HG03521 (cell line): ENCODE results near the gene AGPS.

Source experiments
- ATAC-seq: cut with Tn5 transposase; IDR thresholded peaks from one replicate; pipeline ENCODE4 v1.9.1; 2021; ENCODE audit warnings: mild to moderate bottlenecking, moderate library complexity; ENCODE audit not compliant: unreplicated experiment

AGPS gene

DNA sequence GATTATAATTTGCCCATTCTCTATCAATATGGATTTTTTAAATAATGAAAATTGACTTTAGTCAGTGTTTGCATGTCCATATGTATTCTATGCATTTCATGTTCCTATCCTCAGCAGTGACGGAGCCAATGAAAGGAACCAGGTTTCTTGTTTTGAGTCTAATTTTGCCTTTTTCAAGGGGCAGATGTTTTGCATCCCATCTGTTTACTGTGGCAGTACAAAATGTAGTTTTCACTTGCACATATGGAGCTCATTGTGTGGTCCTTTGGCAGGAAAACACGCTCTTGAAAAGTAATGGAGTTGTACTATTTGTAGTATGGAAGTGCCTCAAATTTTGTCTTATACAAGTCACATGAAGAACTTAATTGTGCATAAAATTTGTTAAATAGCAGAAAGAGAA, 127.8 kb downstream of the AGPS start:
- ATAC-seq, result no peak

DNA sequence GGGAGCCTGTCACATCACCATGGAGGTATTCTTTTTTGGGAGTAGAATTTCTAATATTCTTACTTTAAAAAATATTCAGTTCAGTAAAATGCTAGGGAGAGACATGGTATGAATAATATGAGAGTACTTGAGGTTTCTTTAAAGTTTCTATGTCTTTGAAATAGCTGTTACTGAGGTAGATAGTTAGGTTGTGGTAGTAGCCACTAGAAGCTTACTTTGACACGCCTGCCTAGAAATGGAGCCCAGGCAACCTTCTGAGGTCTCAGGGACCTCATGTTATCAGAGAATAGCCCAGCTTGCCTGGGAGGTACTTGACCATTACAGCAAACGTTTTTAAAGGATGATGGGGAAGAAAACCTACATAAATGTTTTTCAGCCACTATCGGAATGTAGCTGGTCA, 131.2 kb downstream of the AGPS start:
- no peak for ATAC-seq

DNA sequence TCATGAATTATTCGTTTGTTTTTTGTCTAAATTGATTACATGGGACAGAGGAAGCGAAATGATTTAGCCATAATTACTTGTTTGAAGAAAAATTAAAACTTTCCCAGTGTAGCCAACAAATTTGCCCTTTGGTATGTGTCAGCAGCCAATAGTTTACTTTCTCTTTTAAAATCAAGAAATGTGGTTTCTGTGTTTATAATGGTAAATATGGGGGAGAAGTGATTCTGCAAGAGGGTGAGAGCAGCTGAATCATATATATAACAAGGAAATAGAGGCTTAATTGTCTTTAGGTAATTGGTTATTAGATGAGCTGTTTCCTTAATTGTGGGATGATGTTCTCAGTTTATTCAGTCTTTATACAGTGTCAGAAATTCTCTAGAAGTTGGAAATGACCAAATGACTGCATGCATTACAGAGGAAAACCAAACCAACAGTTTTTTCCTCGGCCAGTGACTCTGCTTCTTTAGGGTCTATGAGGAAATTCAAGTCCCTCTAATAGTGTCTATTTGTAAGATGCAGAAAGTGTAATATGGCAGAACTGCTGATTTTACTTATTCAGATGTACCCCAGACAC, 132.9 kb downstream of the AGPS start:
- no peak for ATAC-seq

DNA sequence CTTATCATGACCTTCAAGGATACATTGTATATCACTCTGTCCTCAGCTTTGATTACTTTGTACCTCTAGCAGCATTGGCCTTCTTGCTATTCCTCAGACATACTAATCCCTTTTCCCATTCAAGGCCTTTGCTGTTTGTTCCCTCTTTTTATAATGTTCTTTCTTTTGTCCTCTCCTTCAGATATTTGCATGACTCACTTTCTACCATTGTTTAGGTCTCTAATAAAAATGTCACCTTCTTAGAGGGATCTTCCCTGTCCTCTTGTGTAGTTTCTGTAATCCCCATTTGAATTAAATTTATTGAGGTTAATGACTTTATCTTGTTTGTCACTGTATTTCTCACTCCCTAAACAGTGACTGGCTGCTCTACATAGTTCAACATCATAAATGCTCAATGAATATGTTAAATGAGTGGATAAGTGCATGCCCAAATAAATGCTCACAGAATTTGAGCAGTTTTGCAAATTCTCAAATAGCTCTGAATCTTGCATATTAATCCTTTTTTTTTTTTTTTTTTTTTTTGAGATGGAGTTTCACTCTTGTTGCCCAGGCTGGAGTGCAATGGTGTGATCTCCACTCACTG, 135.9 kb downstream of the AGPS start:
- ATAC-seq, result no peak

DNA sequence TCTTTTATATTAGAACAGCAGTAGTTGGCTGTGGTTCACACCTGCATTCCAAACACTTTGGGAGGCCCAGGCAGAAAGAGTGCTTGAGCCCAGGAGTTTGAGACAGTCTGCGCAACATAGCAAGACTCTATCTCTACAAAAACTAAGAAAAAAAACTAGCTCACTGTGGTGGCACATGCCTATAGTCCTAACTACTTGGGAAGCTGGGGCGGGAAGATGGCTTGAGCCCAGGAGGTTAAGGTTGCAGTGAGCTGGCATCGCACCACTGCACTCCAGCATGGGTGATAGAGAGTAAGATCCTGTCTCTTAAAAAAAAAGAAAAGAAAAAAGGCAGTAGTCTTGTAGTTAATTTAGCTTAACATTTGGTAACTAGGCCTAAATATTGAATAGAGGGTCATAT, 136.6 kb downstream of the AGPS start:
- ATAC-seq, result no peak

DNA sequence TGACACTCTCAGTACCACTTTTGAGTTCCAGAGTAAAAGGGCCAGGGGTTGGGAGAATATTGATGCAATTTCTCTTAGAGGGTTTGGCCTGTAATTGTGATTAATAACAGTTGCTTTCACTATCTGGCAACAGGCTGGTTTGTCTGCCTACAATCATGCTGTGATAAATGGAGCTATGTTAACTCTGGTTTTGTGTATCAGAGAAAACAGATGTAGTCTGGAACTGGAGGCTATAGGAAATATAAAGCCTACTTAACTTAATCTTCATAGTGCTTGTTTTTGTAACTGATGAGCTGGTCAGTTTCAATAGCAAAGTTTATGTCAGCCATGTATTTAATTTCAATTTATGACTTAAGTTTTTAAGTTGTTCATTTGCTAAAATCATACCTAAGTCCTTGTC, 138.0 kb downstream of the AGPS start:
- ATAC-seq, result no peak

DNA sequence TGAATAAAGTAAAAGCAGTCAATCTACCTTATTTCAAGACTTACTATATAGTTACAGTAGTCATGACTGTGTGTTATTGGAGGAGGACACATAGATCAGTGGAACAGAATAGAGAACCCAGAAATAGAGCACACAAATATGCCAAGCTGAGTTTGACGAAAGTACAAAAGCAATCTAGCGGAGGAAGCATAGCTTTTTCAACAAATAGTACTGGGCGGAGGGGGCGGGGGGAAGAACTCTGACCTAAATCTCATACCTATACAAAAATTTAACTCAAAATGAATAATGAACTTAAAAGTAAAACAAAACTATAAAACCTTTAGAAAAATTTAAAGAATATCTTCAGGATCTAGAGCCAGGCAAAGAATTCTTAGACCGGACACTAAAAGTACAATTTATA, 139.1 kb downstream of the AGPS start:
- no peak for ATAC-seq

DNA sequence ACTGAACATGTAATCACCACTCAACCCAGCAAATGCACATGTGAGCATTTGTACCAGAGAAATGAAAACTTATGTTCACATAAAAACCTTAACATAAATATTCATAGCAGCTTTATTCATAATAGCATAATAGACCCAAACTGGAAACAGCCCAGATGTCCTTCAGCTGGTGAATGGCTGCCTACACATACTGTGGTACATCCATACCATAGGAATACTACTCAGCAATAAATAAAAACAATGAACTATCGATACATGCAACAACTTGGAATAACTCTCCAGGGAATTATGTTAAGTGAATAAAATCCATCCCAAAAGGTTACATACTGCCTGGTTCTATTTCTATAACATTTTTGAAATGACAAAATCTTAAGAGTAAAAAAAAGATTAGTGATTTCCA, 140.0 kb downstream of the AGPS start:
- no peak for ATAC-seq

DNA sequence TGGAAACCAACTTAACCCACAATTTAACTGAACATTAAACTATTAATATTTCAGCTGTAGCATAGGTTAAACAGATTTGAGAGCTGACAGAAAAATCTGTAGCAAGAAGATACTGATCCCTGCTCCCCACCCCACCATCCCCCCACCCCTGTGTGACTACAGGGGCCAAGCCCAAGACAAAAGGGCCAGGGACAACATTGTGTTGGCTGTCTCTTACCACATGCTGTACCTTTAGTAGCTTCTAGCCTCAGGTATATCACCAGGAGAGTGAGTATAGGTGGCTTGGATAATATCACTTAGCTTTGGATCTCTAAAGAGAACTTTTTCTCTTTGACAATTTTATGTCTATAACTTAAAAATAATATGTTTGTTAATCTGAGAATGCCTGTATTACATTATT, 140.7 kb downstream of the AGPS start:
- ATAC-seq, result no peak

DNA sequence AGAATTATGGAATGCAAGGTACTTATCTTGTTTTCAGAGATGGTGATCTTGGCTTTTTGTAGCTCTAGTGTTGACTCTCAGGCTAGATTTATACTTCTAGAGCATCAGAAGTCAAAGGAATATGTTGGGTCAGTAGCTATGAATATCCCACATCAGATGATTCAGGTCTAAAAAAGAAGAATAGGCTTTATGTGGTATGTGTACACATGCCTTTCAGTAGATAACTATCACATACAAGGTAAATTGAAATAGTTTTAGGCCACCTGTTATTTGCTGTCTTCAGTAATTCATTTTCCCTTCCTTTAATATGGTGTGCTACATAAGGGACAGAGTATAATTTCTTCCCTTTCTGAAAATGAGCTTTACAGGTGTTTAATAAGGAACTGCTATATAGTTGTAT, 142.4 kb downstream of the AGPS start:
- ATAC-seq, result no peak

DNA sequence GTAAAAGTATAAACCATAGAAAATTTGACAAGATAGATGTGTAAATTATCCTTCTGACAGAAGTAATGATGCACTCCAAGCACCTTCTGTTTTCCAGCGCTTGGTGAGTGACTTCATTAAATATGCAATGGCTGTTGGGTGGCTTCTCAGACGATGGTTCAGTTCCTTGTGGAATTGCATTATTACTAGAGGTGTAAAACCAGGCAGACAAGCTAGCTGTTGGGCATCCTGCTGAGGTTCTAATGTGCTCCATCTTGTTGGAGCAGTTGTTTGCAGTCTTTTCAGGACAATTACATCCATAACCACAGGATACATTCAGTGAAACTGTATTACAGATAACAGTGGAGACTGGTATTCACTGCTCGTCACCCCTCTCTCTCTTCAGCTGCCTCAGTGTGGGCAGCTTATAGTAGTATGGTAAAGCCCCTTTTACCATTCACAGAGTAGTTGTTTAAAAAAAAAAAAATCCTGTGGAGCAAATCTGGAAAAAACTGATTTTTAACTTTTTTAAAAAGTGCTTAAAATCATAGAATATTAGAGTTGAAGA, 143.5 kb downstream of the AGPS start:
- ATAC-seq, result no peak

DNA sequence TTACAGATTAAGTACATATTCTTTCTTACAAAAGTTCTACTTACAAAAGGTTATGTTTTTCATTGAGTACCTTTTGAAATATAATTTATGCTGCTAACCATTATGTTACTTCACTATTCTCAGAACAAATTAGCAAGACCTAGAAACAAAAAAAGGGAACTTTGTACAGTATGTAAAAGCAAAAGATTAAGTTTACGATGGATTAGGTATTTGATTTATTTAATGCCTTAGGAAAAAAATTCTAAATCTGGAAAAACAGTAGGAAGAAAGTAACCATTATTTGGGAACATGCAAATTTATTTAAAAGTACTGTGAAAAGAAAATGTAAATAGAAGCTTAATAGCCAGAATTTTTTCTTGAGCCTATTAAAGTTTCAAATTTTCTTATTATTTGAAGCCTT, 144.6 kb downstream of the AGPS start:
- ATAC-seq, result no peak

DNA sequence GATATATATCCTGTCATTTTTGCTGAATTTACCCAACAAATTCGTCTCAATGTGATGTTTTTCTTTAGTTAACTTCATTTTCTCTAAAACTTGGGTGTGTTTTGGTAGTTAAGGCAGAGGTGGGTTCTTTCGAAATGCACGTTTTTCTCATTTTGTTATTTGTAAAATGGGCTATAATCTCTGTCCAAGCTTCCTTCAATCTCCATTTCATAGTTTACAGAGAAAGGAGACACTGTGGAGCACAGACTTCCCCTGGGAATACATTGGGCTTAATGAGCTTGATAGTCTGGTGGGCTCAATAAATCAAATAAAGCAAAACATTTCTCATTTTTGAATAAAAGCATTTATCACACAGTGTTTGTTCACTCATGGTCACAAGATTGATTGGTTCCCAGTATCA, 145.1 kb downstream of the AGPS start:
- ATAC-seq, result no peak

DNA sequence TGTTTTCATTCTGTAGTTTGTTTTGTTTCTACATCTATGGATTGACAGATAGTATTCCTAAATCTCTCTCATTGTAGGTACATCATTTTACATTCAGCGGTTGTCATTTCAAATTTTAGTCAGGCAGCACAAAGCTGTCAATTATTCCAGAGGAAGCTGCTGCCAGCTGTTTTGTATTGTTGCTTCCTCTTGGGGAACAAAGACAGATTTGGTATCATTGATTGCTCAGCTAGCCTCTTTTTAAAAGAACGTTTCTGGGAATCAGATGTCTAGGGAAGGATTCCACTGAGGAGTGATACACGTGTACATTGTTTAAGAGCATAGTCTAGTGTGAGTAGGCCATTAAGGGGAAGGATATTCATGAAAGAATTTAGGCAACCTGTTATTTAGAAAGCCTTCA, 145.8 kb downstream of the AGPS start:
- ATAC-seq, result no peak

DNA sequence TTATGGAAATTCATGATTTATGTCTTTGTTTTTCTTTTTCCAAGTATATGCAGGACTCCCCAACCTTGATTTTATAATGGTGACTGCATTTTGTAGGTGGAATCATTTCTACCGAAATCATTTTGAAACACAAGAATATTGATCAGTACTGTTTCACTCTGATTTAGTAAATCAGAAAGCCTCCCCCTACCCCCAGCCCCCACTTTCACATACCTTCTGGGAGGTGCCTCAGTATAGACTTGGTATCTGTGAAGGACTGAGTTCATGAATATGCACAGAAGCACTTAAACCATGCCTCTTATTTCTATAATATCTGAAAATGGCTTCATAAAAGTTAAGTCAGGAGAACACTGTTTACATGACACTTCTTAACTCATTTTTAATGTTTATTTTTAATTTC, 147.7 kb downstream of the AGPS start:
- no peak for ATAC-seq

DNA sequence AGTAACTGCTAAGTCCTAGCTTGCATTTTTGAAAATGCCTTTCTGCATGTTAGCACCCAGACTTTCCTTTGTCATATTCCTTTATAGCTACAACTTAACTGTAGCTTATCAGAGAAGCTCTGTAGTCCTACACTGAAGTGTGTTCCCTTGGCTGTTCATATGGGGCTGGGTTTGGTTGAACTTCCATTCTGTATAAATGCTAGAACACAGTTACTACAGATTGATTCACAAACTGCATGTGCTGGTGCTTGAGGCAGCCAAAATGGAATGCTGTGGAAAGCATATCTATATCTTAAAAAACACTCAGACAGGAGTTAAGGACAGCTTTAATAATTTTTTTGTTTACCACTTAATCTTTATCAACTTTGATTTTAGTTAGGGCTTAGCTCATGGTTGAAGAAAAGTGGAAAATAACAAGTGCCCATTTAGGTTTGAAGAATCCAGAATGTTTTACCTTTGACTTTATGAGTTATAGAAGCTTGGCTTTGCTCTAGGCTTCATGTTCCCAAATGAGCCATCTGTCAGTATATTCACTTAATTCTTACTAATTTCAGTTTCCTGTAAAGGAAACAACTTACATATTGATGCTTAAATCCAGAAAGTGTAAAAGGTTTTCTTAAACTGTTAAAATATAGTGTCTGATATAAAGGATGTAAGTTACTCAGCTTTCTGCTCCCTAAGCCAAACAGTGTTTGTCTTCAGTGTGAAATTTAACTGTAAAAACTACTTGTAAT, 148.9 kb downstream of the AGPS start:
- ATAC-seq, result no peak

DNA sequence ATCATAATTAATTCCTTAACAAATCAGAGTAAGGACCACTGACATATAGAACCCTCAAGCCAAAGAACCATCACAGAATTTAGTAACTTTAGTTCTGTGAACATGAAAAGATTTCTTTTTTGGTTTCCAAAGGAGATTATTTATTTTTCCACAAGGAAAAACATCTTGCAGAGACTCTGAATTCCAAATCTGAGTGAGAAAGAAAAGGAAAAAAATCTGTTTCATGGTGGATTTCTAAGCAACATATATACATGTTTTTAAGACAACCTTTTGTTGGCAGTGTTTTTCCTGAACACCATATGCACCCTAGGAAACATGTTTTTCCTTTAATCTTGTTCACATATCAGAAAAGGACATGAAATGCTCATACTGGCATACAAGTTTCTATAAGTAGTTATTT, 149.8 kb downstream of the AGPS start:
- ATAC-seq, result no peak

DNA sequence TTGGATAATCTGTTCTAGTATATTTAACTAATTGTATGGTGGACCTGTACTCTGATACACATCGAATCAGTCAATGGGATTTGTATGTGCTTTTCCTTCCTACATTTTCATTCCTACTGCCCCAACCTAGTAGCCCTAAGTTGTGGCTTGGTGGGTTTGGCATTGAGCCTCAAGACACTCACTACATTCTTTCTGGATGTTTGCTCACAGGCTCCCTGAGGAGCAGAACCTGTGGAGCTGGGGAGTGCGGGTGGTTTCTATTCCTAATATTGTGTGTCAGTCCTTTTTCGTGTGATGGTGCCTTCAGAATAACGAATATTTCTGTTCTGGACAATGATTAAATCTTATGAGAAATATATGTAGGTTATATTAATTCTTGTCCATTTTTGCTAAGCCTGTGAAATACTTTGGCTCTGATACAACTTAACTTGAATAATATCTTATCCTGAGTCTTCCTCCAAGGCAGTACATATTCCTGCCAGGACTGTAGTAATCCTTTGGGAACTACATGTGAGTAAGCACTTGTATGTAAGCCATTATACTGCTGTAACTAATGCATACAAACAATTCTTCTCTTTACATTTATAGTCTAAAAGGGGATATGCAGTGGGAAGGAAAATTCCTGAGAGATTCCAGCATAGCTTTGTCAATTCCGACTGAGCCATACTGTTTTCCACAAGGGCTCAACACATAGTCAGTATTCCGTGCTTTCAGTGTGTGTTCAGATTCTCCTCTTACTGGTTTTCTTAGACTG, 150.6 kb downstream of the AGPS start:
- no peak for ATAC-seq

DNA sequence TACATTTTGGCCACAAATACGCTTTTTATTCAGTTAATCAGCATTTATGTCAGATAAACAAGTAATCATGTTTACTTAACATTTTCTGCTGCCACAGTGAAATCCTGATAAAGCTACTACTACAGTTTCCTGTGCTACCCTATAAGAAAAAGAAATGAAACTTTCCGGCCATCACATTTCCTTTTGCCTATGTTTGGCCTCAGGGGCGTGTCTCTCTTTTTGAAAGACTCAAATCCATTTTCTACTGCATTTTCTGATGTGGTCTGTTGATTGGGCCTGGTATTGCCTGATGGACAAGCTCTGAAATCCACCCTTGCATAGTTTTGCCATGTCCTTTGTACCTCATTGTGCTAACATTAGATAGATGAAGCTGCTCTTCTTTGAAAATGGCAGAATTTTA, 152.6 kb downstream of the AGPS start:
- no peak for ATAC-seq

DNA sequence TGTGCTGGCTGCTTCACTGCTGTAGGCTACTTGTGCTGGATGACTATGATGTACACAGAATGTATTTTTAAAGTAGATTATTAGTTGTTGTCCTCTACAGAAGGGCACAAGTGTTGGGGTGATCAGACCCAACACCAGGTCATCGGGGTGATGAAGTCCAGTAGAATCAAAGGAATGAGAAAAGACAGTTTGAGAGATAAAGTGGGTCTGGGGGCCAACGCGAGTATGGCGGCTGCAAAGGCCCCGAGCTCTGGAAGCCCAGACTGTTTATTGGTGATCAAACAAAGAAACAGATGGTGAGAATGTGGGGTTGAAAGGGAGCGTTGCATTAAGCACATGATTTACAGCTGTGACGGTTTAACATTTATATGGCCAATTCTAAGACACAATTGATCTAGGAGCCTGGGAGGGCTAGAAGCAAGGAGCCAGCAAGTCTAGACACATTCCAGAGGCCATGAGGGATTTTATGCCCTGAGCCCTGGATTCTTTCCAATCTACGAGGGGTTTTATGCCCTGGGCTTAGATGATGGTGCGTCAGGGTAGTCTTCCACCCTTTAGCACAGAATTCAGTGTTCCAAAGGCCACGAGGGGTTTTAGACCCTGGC, 153.5 kb downstream of the AGPS start:
- ATAC-seq, result no peak

DNA sequence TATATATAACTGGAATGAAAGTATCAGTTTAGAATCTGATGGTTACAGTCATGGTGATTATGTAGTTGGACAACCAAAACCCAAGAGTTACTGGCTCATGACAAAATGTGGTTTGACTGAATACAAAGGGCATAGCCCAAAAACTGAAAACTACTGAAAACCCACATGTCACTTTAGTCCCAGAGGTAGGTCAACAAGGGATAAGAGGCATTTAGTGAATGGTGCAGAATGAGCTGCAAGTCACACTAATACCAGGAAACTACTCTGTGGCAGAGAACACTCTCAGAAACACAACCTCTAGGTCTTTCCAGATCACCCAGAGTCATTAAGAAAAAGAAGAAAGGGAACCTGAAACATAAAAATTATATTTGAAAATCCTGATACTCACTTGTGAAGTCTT, 154.5 kb downstream of the AGPS start:
- ATAC-seq, result peak; percentile 94
